NCI-H2171 treated with DMSO at 0.1 percent for 48 hours (cell line): ENCODE data around the gene PDE4A.
"Not testable (repeated sequence)": the region's sequence is repeated elsewhere in the genome, so short reads cannot be mapped to it uniquely, and the experiment has no call there.

Source experiments
- DNase-seq: peaks from one replicate; lab custom pipeline; 2025; lab: John Stamatoyannopoulos, UW

PDE4A gene

GRCh38 chr19:10420444-10421239 lies at the start of gene PDE4A:
Gene PDE4A (plus strand): TSS chr19:10420538. CDS start chr19:10420765, 227 bp downstream.
- peak; percentile 63 for DNase-seq

GRCh38 chr19:10372690-10373089 lies 47.6 kb upstream of the PDE4A start:
- no peak for DNase-seq

GRCh38 chr19:10374931-10375330 lies 45.4 kb upstream of the PDE4A start:
- DNase-seq: no peak

GRCh38 chr19:10377140-10377640 lies 43.1 kb upstream of the PDE4A start:
- not testable (repeated sequence) for DNase-seq

- no peak for DNase-seq
Measured at GRCh38 chr19:10378124-10378523, 42.2 kb upstream of the PDE4A start.

GRCh38 chr19:10379880-10380312 lies 40.4 kb upstream of the PDE4A start:
- no peak for DNase-seq

- DNase-seq: peak; percentile 99
Measured at GRCh38 chr19:10380313-10381102, 39.8 kb upstream of the PDE4A start, which contains the start of gene TYK2. Gene TYK2 (minus strand): TSS chr19:10380572. CDS start chr19:10378406, 2,166 bp downstream.

GRCh38 chr19:10383223-10383499 lies 37.2 kb upstream of the PDE4A start:
- not testable (repeated sequence) for DNase-seq

- no peak for DNase-seq
Measured at GRCh38 chr19:10384580-10384979, 35.8 kb upstream of the PDE4A start.

- DNase-seq: peak; percentile 86
Measured at GRCh38 chr19:10388957-10389356, 31.4 kb upstream of the PDE4A start.

- DNase-seq: peak; percentile 34
Measured at GRCh38 chr19:10389863-10390262, 30.5 kb upstream of the PDE4A start.

- DNase-seq: peak; percentile 84
Measured at GRCh38 chr19:10390652-10391286, 29.6 kb upstream of the PDE4A start.

GRCh38 chr19:10392120-10392519 lies 28.2 kb upstream of the PDE4A start:
- DNase-seq: no peak

- DNase-seq: no peak
Measured at GRCh38 chr19:10393137-10393536, 27.2 kb upstream of the PDE4A start.

GRCh38 chr19:10395003-10395402 lies 25.3 kb upstream of the PDE4A start:
- no peak for DNase-seq

- DNase-seq: no peak
Measured at GRCh38 chr19:10395436-10395835, 24.9 kb upstream of the PDE4A start.

- no peak for DNase-seq
Measured at GRCh38 chr19:10395917-10396316, 24.4 kb upstream of the PDE4A start.

GRCh38 chr19:10398819-10399218 lies 21.5 kb upstream of the PDE4A start:
- no peak for DNase-seq

GRCh38 chr19:10399340-10399739 lies 21.0 kb upstream of the PDE4A start:
- not testable (repeated sequence) for DNase-seq

GRCh38 chr19:10399878-10400277 lies 20.5 kb upstream of the PDE4A start:
- DNase-seq: no peak

GRCh38 chr19:10402441-10403038 lies 17.8 kb upstream of the PDE4A start:
- DNase-seq: no peak
